B cell (primary cell): Measurements from ENCODE around the gene HPRT1. TPM values are rescaled to one million over a fixed set of nuclear protein-coding genes. Genes with fewer than 3 reads are reported as not detected.
A peak's percentile ranks its signal among the peaks of the same experiment; 100 is the strongest.

Experiments used
- ATAC-seq: fragments of 200-7000 bp; cut with Tn5 transposase; one replicate; pipeline ENCODE4 v1.10.0; 2021; ENCODE audit warnings: low read depth, mild to moderate bottlenecking, moderate number of reproducible peaks, moderate library complexity
- CTCF ChIA-PET: fragments of 350-600 bp; sonication (Branson Sonifier 250); formaldehyde crosslinking; loops from one replicate; lab custom pipeline; 2021; ENCODE audit warnings: antibody characterized with exemption, inconsistent platforms; lab: Charles Lee
- POLR2A ChIA-PET: fragments of 350-600 bp; sonication (Branson Sonifier 250); formaldehyde crosslinking; loops from one replicate; lab custom pipeline; 2021; ENCODE audit warnings: antibody characterized with exemption; lab: Charles Lee
- DNase-seq: peaks from one replicate; pipeline ENCODE4 v3.0.0; 2013
- H2AFZ ChIP-seq: 2 replicates; pipeline ENCODE4 v1.6.1; 2012; ENCODE audit warnings: mild to moderate bottlenecking, low read depth, low read length; ENCODE audit not compliant: insufficient read depth, poor library complexity, severe bottlenecking
- H3K27ac ChIP-seq, 2 donors: 1 replicate in 1 of 2; 2 replicates in 1 of 2; pipeline ENCODE4 v1.5.1; 2012 to 2013; ENCODE audit warnings: low read length in 2 of 2, mild to moderate bottlenecking in 2 of 2, moderate library complexity in 1 of 2
- H3K27me3 ChIP-seq, 4 experiments: fragments of 200-600 bp in 1 of 4; sonication (generic) in 1 of 4; replicated peaks in 1 of 4; 1 replicate in 2 of 4; 2 replicates in 2 of 4; pipeline versions ENCODE4 v1.6.1 to v1.7.0; 2013 to 2016; ENCODE audit warnings: low read length in 3 of 4, mild to moderate bottlenecking in 2 of 4, mixed read lengths in 1 of 4, moderate library complexity in 1 of 4; ENCODE audit not compliant: insufficient read depth in 4 of 4, control insufficient read depth in 3 of 4; ENCODE audit errors: control extremely low read depth in 1 of 4
- H3K36me3 ChIP-seq, 2 experiments: replicated peaks in 1 of 2; 1 replicate in 1 of 2; 2 replicates in 1 of 2; pipeline versions ENCODE4 v1.6.1 to v1.7.1; 2013; ENCODE audit warnings: low read length in 1 of 2; ENCODE audit not compliant: insufficient read depth in 2 of 2, control insufficient read depth in 1 of 2; ENCODE audit errors: control extremely low read depth in 1 of 2, extremely low read depth in 1 of 2
- H3K4me1 ChIP-seq, 2 donors: fragments of 200-600 bp in 1 of 2; sonication (generic) in 1 of 2; 1 replicate in 1 of 2; 2 replicates in 1 of 2; pipeline versions ENCODE4 v1.5.1 to v1.6.1; 2013 to 2017; ENCODE audit warnings: low read length in 2 of 2; ENCODE audit not compliant: control insufficient read depth in 2 of 2, insufficient read depth in 2 of 2
- H3K4me2 ChIP-seq: replicated peaks from 2 replicates; pipeline ENCODE3; 2012; ENCODE audit warnings: mild to moderate bottlenecking, low read depth, low read length; ENCODE audit not compliant: poor library complexity, severe bottlenecking
- H3K4me3 ChIP-seq, 5 experiments: fragments of 200-600 bp in 1 of 5; sonication (generic) in 1 of 5; 1 replicate in 3 of 5; 2 replicates in 2 of 5; pipeline versions ENCODE4 v1.5.1 to v1.7.0; 2011 to 2016; ENCODE audit warnings: low read length in 4 of 5, mild to moderate bottlenecking in 4 of 5, low read depth in 2 of 5, control low read depth in 1 of 5, moderate library complexity in 1 of 5; ENCODE audit not compliant: insufficient read depth in 1 of 5; ENCODE audit errors: control extremely low read depth in 1 of 5, extremely low read depth in 1 of 5
- H3K79me2 ChIP-seq: fragments of 200-600 bp; sonication (generic); one replicate; pipeline ENCODE4 v1.6.0; 2016; ENCODE audit warnings: low read length; ENCODE audit not compliant: control insufficient read depth, insufficient read depth
- H3K9ac ChIP-seq: fragments of 200-600 bp; sonication (generic); 2 replicates; pipeline ENCODE4 v1.6.1; 2017; ENCODE audit warnings: mild to moderate bottlenecking, low read length, moderate library complexity
- H3K9me3 ChIP-seq, 3 donors: one replicate each; pipeline versions ENCODE4 v1.6.1 to v1.7.1; 2013; ENCODE audit warnings: low read length in 2 of 3; ENCODE audit not compliant: control insufficient read depth in 2 of 3, insufficient read depth in 1 of 3; ENCODE audit errors: control extremely low read depth in 1 of 3
- H4K20me1 ChIP-seq: 2 replicates; pipeline ENCODE4 v1.6.0; 2012; ENCODE audit warnings: mild to moderate bottlenecking, low read length; ENCODE audit not compliant: insufficient read depth, control insufficient read depth, poor library complexity, severe bottlenecking
- H3K27ac Mint-ChIP-seq: one replicate; pipeline ENCODE4 v1.8.0; 2021; ENCODE audit warnings: mixed read lengths
- H3K27me3 Mint-ChIP-seq: one replicate; pipeline ENCODE4 v1.8.0; 2021; ENCODE audit warnings: mixed read lengths
- H3K4me1 Mint-ChIP-seq: one replicate; pipeline ENCODE4 v1.8.0; 2021; ENCODE audit warnings: mixed read lengths
- H3K4me3 Mint-ChIP-seq: one replicate; pipeline ENCODE4 v1.8.0; 2021; ENCODE audit warnings: mixed read lengths
- H3K9me3 Mint-ChIP-seq: one replicate; pipeline ENCODE4 v1.8.0; 2022; ENCODE audit warnings: mixed read lengths; ENCODE audit not compliant: insufficient read depth
- CTCF ChIP-seq: fragments of 200-600 bp; IDR thresholded peaks from one replicate; pipeline ENCODE4 v1.8.0; 2022; ENCODE audit warnings: antibody characterized with exemption, mild to moderate bottlenecking
- EZH2 ChIP-seq: IDR thresholded peaks from 2 replicates; pipeline ENCODE4 v1.6.1; 2012; ENCODE audit warnings: borderline replicate concordance, low read depth, mild to moderate bottlenecking, moderate library complexity, low read length; ENCODE audit not compliant: insufficient read depth, poor library complexity, severe bottlenecking
- WGBS: methylation state at CpG from one replicate; pipeline ENCODE4 v1.1.5; 2013; ENCODE audit warnings: missing lambda C conversion rate; ENCODE audit not compliant: insufficient coverage; 5-methylcytosine and 5-hydroxymethylcytosine counted together
- intact Hi-C: fragments of 100-400 bp; cut with micrococcal nuclease; formaldehyde crosslinking; loops from one replicate; pipeline ENCODE4 v1.10.0; 2022
- polyA plus RNA-seq: library from polyadenylated mRNA; depleted of rRNA; stranded (reverse); fragments of >200 nt; gene quantifications from 2 replicates; pipeline ENCODE4 v1.2.3, GENCODE V29; 2012
- small RNA-seq: library from RNA; depleted of rRNA; stranded (forward); fragments of <200 nt; gene quantifications from one replicate; pipeline ENCODE3, GENCODE V24; 2012; ENCODE audit warnings: low replicate concordance, low read depth; ENCODE audit not compliant: insufficient read length
- total RNA-seq, 2 donors: library from RNA; stranded (reverse); fragments of 120-200 nt in 1 of 2; gene quantifications; 1 replicate in 1 of 2; 2 replicates in 1 of 2; pipeline versions ENCODE4 v1.2.3 to v1.2.4, GENCODE V29; 2013 to 2022

Gene HPRT1
- total and polyA plus RNA-seq, 2 donors (not counting 1 experiment from before 2014, with no cell fraction given), result 6.6 to 19.5 TPM

GRCh38 chrX:134548257-134549201 lies 88.6 kb downstream of the HPRT1 start:
- TF ChIP-seq EZH2, result peak; percentile 61
- no peak for TF ChIP-seq CTCF
- Histone ChIP-seq H4K20me1 (no peaks in the 10 kb centered on the region), H3K27ac (no peak overlapping the region), H3K4me1 (peaks cover 30 to 32% of the 10 kb centered on the region in 2 donors), H3K4me2 (peak overlapping the region; percentile 74), H3K9me3 (peaks cover 0 to 19% (median 0%) of the 10 kb centered on the region in 3 donors), H3K79me2 (no peaks in the 10 kb centered on the region), H2AFZ (peak overlapping the region; percentile 62), H3K9ac (peak overlapping the region; percentile 55), H3K4me3 (peak overlapping the region; percentile 34 to 50 (median 37)), H3K27me3 (peaks cover 0 to 63% (median 42%) of the 10 kb centered on the region in 4 experiments), H3K36me3 (no peaks in the 10 kb centered on the region)
- peak overlapping the region; percentile 89 for H3K4me3 Mint-ChIP-seq
- H3K4me1 Mint-ChIP-seq, result peaks cover 23% of the 10 kb centered on the region
- ChIA-PET POLR2A (no interaction called here), CTCF (no interaction called here)
- no peak for ATAC-seq
- H3K9me3 Mint-ChIP-seq, result no peaks in the 10 kb centered on the region
- H3K27me3 Mint-ChIP-seq, result peaks cover 49% of the 10 kb centered on the region
- WGBS, result under 1% methylated on average over 11 of the region's 33 CpGs
- intact Hi-C loops, result no loop called here
- peak; percentile 37 for DNase-seq
- H3K27ac Mint-ChIP-seq, result no peak overlapping the region

Small RNA genes lying within 50 kb of the gene (small RNA-seq; reads per million reads assigned to genes)
- gene AC004383.1 (not detected), gene MIR450A1 (not detected), gene MIR450A2 (not detected), gene MIR450B (not detected), gene MIR503 (not detected), gene MIR542 (not detected)

Other genes with a start within 250 kb of the HPRT1 start
- gene CCDC160, start 223.0 kb upstream of the HPRT1 start, total RNA-seq, result not detected in 2 replicates
- not detected in 2 replicates for gene CCDC160, start 223.0 kb upstream of the HPRT1 start, polyA plus RNA-seq
- gene PHF6, start 86.9 kb upstream of the HPRT1 start, total RNA-seq, result 34.9 TPM in 2 replicates
- gene PHF6, start 86.9 kb upstream of the HPRT1 start, polyA plus RNA-seq, result 7.0 and 8.5 TPM in 2 replicates
- gene PLAC1, start 198.3 kb downstream of the HPRT1 start, total RNA-seq, result not detected in 2 replicates
- gene PLAC1, start 198.3 kb downstream of the HPRT1 start, polyA plus RNA-seq, result not detected in 2 replicates